HG02798 (cell line): ENCODE results near the gene DHX58.
"Not testable (repeated sequence)": the region's sequence is repeated elsewhere in the genome, so short reads cannot be mapped to it uniquely, and the experiment has no call there.

Experiments used
- ATAC-seq: cut with Tn5 transposase; IDR thresholded peaks from one replicate; pipeline ENCODE4 v1.9.1; 2021; ENCODE audit warnings: mild to moderate bottlenecking; ENCODE audit not compliant: unreplicated experiment, poor library complexity

Gene DHX58

DNA sequence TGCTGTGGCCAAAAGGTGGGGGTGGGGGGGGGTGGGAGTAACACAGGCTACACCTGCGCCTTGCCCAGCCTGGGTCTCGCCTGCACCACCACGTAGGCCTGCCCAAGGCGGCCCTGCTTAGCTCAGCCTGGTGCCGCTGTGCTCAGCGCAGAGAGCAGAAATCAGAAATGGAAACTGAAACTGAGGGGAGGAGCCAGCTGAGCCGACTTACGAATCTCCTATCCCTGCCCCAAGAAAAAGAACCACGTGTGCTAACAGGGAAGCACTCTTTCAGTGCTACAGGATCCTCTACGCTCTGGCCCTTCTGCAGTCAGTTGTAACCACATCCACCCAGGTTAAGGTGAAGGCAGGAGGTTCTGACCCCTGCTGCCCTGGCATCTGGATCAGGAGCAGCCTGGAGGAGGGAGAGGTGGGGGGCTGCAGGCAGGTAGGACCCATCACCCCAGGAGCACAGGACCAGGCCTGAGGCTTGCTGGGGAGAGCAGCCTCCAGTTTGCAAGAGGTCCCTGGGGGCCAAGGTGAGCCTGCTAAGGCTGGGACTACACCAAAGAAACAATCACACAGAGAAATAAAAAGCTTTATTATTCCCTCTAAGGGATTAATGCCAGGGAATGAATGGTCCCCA, at the start of gene DHX58:
Gene DHX58 (minus strand): TSS at position 163 of the 625 bp plus-strand sequence. CDS start 822 bp downstream, outside the sequence.
- peak; percentile 62 for ATAC-seq

DNA sequence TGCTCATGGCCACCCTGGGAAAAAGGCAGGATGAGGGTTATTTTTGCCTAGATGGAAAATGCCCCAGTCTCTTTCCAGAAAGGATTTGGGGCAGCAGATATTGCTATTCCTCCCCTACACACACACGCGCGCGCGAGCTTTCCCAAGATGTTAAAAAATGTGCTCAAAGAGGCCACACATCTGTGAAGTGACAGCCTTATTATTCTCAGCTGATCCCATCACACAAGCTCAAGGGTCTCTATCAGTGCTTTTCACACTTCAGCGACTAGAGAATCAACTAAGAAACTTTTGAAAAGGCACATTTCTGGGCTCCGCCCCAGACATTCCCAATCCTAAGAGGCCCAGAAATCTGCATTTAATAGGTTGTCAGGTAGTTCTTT, 48.0 kb upstream of the DHX58 start:
- ATAC-seq, result no peak

DNA sequence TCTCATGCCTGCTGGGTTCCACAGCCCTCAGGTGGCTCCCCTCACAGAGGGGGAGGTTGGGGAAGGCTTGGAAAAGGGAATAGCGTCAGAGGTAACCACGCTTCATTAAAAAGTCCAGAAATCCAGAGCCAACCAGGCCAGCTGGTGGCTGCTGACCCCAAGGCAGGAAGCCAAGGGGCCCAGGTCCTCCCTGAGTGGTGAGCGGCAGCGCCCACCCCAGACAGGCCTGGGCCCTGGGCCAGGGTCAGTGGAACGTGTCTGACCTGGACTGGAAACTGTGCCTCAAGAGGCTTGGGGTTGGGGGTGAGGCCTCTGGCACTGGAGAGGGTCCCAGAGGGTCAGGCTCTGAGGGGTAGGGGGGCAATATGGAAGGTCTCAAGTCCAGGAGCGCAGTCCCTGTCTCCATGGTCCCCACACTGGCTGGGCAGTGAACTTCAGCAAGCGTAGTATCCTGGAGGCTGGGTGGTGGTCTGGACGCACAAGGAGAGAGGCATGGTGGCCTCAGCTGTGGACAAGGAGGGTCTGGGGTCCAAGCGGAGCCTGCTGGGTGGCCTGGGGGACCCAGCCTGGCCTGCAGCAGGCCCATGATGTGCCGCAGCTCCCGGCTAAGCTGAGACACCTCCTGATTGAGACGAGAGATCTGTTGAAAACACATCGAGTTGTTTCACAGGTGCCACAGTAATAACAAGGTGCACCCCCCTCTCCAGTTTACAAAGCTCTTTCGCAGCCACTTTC, 47.4 kb upstream of the DHX58 start:
- no peak for ATAC-seq

DNA sequence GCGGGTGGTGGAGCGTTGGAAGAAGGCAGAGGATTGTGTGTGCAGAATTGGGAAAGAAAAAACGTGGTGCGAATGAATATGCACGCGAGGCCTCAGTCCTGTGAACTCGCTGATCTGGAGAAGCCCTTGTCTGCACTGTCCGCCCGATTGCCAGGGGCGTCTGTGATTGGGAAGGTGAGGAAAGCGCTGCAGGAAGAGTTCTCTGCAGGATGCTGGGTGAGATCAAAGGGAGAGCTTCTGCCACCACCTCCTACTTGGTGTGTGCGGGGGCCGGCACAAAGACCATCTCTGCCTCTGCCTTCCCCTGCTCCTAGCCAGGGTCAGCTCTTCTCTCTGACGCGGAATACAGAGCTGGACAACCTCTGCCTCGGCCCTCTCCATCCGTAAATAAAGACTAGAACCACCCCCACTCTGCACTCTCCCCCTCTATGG, 43.1 kb upstream of the DHX58 start:
- ATAC-seq, result no peak

DNA sequence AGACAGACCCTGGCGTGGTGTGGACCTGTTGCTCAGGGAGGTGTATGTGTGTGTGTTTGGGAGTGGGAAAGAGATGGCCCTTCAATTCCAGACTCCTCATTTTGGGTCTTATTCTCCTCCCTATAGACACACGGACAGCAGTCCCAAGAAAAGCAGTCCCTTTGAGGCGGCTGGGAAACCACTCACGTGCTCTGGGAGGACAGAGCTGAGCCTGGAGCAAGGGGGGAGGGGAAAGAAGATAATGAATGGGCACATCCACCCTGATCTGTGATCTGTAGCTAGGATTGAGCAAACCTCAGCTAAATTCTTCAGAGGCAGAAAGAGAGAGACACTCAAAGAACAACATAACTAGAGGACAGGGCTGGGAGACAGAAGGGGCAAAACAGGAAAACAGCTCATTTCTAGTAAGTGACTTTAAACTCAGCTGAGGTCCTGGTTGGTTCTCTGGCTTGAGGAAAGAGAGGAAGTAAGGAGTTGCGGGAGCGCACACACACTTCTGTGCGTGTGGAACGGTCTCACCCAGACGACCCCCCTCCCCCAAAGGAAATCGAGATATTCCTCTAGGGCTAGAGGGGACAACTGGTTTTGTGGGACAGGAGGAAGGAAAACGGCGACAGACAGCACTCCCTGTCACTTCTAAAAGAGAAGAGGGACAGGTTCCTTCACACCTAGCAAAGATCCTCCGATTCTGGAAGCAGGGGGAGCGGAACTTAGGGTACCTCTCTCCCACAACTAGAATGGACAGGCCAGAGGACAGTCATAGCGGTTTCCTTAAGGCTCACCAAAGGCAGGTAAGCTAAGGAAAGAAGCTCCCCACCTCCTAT, 41.6 kb upstream of the DHX58 start:
- no peak for ATAC-seq

DNA sequence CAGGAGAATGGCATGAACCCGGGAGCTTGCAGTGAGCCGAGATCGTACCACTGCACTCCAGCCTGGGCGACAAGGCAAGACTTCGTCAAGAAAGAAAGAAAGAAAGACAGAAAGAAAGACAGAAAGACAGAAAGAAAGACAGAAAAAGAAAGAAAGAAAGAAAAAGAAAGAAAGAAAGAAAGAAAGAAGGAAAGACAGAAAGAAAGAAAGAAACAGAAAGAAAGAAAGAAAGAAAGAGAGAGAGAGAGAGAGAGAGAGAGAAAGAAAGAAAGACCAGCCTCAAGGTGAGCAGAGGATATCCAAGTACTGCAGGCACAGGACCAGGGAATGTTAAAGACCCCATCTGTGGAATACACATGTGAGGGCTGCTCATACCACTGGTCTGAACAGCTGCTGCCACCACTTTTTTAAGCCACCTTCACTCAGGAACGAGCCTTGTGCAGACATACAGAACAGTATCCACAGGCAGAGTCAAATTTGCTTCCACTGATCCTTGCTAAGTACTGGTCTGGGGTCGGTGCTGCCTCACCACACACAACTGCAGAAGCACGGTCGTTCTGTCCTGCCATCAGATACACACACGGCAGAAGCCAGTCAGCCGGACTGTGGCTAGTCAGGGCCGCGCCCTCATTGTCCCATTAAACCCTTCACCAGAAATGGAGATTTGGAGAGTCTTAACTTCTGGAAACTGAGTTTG, 34.5 kb upstream of the DHX58 start:
- ATAC-seq, result no peak

DNA sequence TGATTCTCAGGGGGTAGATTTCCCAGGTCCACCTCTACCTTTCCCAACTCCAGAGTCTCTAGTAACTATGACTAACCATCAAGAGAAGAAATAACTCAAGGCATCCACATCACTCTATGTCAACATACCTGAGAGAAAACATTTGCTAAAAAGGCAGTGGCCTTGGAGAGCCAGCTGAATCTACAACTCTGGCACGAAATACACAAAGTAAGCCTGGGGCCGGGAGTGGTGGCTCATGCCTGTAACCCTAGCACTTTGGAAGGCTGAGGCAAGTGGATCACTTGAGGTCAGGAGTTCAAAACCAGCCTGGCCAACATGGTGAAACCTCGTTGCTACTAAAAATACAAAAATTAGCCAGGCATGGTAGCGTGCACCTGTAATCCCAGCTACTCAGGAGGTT, 30.6 kb upstream of the DHX58 start:
- ATAC-seq, result not testable (repeated sequence)

DNA sequence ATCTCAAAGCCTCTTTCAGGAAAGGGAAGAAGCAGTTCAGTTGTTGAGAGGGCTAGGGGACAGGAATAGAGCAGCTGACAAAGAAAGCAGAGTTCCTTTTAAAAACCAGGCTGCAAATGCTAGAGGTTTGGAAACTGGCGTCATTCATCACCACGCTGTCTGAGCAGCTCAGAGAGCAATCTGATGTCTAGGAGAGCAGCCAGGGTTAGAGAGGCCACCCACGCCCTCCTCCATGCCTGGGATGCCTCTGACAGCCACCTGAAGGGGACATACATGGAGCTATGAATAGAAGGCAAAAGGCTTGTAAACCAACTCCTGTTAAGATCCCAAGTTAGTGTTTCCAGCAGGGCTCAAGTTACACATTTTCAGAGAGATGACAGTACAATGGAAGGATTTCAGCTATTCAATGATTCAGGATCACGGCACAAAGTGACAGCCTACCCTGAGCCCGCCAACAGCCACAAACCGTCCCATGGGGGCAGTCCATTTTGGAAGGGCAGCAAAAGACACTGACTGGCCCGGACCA, 29.9 kb upstream of the DHX58 start:
- no peak for ATAC-seq

DNA sequence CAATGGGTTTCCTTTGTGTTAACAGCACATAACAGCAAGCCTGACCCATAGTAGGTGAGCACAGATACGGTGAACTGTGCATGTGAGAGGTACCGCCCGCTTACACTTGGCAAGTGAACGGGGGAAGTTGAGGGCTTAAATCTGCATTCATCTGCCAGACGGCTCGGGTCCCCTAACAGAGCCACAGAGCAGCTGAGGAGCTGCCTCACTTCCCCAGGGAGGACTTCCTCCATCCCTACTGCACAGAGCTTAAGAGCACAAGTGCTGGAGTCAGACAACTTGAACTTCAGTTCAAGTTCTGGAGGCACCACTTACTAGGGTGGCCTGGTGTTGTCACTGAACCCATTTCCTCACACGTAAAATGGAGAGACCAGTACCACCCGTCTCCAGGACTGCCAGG, 28.9 kb upstream of the DHX58 start:
- no peak for ATAC-seq

DNA sequence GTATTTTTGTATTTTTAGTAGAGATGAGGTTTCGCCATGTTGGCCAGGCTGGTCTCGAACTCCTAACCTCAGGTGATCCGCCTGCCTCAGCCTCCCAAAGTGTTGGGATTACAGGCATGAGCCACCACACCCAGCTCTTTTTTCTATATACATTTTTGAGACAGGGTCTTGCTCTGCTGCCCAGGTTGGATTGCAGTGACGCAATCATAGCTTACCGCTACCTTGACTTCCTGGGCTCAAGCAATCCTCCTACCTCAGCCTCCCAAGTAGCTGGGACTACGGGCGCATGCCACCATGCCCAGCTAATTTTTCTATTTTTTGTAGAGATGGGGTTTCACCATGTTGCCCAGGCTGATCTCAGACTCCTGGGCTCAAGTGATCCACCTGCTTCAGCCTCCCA, 28.2 kb upstream of the DHX58 start:
- ATAC-seq, result not testable (repeated sequence)

DNA sequence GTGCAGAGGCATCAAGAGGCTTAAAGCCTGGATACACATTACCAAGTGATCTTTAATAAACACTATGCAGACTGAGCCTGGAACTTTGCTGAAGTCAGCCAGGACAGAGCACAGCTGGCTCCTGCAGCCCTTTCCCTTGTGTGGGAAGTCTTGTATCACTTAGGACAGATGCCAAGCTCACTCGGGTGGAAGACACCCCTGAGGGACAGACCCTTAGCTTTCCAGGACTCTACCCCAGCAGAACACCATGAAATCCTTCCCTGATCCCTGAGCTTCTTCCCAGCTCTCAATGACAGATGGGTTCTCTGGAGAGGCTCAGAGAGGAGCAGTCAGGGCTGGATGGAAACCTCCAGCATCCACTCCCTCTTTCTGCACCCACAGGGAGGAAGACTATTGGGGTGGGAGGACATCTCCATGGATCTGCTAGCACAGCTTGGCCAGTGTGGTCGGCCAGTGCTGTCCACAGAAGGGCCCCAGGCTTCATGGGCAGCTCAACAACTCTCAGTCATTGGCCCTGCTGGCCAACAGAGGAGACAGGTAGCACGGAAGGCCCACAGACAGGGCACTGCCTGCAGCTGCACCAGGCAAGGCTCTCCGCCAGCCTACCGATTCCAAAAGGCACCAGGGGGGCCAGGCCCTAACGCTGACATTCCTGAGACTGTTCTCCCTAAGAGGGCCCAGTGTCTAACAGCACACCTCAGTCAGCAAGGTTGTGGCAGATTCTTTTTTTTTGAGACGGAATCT, 26.4 kb upstream of the DHX58 start:
- no peak for ATAC-seq

DNA sequence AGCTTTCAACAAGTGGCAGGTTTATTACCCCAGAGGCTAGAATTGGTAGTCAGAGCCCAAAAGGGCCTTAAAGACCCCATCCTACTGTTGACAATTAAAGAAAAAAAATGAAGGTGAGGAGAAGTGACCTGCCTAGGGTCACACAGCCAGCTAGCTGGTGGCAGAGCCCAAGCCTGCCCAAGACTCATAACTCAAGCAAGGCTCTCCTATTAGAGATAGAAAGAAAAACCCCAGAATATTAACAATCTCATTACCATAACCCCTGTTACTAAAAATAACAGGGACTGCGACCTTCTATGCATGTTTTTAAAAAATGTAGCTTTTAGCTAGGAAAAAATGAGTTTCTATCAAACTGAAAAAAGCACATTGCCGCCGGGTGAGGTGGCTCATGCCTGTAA, 24.1 kb upstream of the DHX58 start:
- no peak for ATAC-seq

DNA sequence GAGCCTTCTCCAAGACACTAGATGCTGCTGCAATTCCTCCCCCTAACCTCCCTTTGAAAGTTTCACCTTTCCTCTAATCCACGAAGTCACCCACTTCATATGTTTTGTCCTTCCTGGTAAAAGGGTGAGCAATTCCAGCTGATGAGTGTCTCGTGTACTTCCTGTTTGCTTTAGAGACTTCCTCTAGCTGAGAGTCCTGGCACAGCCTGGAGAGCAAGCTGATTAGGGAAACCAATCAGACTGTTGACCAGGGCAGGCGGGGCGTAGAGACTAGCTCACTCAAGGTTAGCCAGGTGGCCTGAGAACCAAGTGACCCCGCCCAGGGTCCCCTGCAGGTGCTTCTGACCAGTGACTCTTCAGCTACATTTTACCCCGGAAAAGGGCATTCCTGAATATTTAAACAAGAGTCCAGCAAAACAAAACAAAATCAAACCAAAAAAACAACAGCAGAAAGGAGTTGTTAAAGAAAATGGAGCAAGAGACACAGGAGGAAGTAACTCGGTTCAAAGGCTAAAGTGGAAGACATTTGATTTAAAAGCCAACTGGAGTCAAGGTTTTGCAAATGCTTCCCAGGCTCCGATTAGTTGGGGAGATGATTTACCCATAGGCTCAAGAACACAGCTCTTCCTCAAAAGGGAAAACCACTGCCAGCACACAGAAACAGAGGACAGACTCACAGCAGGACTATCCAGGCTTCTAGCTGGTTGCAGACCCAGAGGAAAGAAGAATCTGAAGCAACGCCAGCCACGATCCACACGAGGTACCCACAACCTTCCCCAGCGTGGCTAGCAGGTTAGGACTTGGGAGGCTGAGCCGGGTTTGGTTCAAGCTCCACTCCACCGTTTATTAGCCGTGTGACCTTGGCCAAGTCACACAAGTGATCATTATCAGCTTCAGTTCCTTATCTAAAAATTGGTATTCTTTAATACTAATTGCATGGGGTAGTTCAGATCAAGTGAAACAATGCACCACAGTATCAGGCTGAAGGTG, 23.4 kb upstream of the DHX58 start:
- ATAC-seq, result no peak

DNA sequence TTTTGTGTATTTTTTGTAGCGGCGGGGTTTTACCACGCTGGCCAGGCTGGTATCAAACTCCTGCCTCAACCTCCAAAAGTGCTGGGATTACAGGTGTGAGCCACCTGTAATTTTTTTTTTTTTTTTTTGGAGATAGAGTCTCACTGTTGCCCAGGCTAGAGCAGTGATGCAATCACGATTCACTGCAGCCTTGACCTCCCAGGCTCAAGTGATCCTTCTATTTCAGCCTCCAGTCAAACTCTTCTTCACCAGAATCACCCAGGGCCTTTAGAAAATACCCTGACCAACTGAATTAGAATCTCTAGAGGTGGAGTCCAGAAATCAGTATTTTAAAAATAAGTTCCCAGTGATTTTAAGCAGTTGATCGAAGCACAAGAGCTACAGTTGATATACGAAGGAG, 22.6 kb upstream of the DHX58 start:
- no peak for ATAC-seq

DNA sequence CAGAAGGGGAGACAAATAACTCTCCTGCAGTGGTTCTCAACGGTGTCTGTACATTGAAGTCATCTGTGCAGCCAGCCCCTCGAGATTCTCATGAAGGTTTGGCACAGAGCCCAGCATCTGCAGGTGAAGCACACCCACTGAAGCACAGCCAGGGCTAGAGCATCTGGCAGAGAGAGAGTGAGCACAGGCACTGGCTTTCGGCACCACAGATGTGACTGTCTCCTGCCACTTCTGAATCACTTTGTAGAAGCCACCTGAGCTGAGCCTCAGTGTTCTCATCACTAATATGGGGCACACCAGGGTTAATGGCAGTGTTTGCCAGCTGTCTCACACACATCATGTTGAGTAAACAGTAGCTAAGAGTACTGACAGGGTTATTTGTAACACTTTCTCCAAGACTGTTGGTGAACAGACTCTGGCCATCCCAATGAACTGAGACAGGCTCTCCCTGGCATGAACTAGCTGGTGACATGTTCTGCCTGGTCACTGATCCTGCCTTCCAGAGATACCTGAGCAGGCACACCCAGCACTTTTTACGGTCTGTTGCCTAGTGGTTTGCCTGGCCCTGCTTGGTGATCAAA, 21.0 kb upstream of the DHX58 start:
- peak; percentile 77 for ATAC-seq

DNA sequence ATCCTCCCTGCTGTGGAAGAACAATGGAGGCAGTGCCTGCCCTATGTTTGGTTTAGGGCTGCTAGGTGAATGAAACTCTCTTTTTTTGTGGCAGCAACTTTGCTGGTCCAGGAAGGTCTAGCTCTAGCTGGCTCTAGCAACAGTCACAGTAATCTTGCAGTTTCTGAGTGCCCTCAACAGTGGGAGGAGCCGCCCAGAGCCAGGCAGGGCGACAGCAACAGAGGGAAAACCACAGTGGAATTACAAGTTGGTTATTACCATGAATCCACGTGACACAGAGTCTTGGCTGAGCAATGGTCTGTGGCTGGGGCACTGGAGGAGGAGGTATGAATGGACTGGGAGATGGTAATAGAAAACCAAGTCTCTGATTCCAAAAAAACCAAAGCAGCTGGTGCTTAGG, 20.4 kb upstream of the DHX58 start:
- ATAC-seq, result peak; percentile 25

DNA sequence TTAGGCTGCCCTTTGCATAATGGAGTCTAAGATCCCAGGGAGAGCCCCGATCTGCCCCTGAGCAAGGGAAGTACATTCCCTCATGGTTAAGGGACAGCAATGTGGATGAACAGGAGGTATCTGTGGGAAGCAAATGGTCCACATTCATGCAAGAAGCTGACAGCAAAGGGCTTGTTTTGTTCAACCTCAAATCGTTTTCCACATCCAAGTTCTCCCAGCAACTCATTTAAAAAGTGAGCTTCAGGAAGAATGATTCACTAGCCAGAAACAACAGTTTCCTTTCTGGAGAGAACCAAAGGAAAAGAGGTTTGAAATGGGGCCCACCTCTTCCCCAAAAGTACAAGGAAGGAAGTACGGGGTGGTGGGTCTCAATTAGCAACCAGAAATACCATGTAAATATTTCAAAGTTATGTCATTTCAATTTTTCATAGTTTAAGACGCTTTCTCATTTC, 19.5 kb upstream of the DHX58 start:
- ATAC-seq, result no peak

DNA sequence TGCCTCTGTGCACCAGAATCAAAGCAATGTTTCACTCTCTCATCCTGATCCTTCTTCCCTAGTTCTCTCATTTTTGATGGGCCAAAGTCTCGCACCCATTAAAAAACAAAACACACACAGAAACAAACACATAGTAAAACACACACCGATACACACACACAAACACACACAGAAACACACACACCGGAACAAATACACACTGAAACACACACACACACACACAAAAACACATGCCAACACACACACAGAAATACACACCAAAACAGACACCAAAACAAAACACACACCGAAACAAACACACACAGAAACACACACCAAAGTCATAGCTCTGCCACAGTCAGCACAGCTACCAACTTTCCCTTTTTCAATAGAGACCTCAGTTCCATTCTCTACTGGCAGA, 18.7 kb upstream of the DHX58 start:
- no peak for ATAC-seq
